ENCODE measurements around the gene RSKR. TPM values are rescaled to one million over a fixed set of nuclear protein-coding genes. Genes with fewer than 3 reads are reported as not detected.
"Not testable (repeated sequence)": the region's sequence is repeated elsewhere in the genome, so short reads cannot be mapped to it uniquely, and the experiment has no call there.

Gene RSKR
- 1 to 10 TPM; 1.5 to 6.9 (median 3.4) TPM for total RNA-seq
- 1 to 10 TPM in 1 of 3 donors, under 1 TPM in 1, not detected in 1; 0.23 to 6.8 TPM for polyA plus RNA-seq

DNA sequence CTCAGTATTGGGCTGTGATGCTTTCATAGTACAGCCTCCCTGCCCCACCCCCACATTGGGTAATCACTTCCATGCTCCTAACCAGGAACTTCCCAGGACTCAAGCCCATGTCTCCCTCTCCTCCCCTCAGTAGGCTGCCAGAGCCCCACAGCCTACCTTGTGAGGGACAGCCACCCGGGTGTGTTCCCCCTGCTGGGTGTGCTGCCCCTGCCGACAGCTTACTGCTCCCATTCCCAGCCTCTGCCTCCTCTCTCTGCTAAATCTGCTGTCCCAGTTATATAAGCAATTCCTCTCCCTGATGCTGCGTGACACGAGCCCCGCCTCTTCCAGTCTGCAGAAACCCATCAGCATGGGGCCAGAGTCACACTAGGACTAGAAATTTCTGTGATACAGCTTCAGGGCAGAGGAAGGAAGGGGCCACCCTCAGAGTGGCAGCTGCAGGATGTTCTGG, at the start of gene RSKR:
Gene RSKR (minus strand): TSS at position 255 of the 451 bp plus-strand sequence. CDS start 24 bp downstream, at position 231.
- DNase-seq, result no peak
- intact Hi-C loops (cut with DNase I), result loop anchor here (1.0 to 5.0 kb wide), 2 partner anchors 62 to 120 kb away; partner anchors contain the start of gene UNC119
- Histone ChIP-seq H3K27me3 (no peaks in the 10 kb centered on the region), H3K36me3 (peaks cover 29 to 69% (median 44%) of the 10 kb centered on the region in 4 donors), H3K9me3 (no peaks in the 10 kb centered on the region), H3K27ac (no peak within 1 kb of the TSS), H3K4me3 (no peak within 1 kb of the TSS), H3K4me1 (no peaks in the 10 kb centered on the region)
- TF ChIP-seq POLR2A (IDR thresholded peaks at IDR 0.05) (no peak), CTCF (IDR thresholded peaks at IDR 0.05) (no peak), POLR2AphosphoS5 (IDR thresholded peaks at IDR 0.05) (no peak), EP300 (IDR thresholded peaks at IDR 0.05) (no peak)
- WGBS, 2 donors, result 68 to 88% methylated on average over 5 of the region's 5 CpGs

DNA sequence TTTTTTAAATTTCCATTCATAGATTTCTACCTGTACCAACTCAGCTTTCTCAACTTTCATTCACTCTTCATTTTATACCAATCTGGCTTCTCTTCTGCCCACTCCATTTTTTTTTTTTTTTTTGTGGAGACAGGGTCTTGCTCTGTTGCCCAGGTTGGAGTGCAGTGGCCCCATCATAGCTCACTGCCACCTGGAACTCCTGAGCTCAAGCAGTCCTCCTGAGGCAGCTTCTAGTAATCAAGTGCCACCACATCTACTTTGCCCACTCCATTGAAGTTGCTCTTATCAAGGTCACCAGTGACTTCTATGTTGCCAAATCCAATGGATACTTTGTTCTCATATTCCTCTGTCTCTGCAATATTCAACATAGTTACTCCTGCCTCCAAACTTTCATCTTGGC, 49.7 kb upstream of the RSKR start:
- Histone ChIP-seq H3K36me3 (peaks cover 0 to 33% (median 11%) of the 10 kb centered on the region in 4 donors), H3K4me1 (peaks cover 0 to 52% (median 38%) of the 10 kb centered on the region in 4 donors), H3K4me3 (no peak overlapping the region), H3K27ac (peak overlapping the region in 1 of 4 donors; percentile 96), H3K9me3 (no peaks in the 10 kb centered on the region), H3K27me3 (no peaks in the 10 kb centered on the region)
- intact Hi-C loops (cut with DNase I), result loop anchor here (5.0 kb wide), 1 partner anchor 49 kb away; the partner anchor contains the start of gene PROCA1
- TF ChIP-seq POLR2AphosphoS5 (IDR thresholded peaks at IDR 0.05) (no peak), POLR2A (IDR thresholded peaks at IDR 0.05) (no peak), EP300 (IDR thresholded peaks at IDR 0.05) (no peak), CTCF (IDR thresholded peaks at IDR 0.05) (no peak)
- DNase-seq, result no peak

DNA sequence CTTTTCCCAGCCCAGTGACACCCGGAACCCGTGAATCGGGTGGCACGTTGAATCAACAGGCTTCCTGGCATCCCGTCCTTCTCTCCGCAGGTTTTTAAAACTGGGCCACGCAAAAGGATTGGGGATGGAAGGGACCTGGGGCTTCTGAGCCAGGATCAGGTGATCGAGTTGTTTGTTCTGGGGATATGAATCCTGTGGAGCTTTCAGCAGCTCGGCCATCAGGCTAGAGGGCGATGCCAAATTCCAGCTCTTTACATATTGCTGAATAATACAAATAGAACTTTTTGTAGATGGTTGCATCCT, 48.5 kb upstream of the RSKR start:
- intact Hi-C loops (cut with DNase I), result loop anchor here (5.0 kb wide), 1 partner anchor 50 kb away; the partner anchor contains the start of gene PROCA1
- Histone ChIP-seq H3K4me1 (peaks cover 0 to 40% (median 34%) of the 10 kb centered on the region in 4 donors), H3K27ac (peak overlapping the region; percentile 93 to 96 (median 94)), H3K9me3 (no peaks in the 10 kb centered on the region), H3K27me3 (no peaks in the 10 kb centered on the region), H3K36me3 (peaks cover 0 to 31% (median 12%) of the 10 kb centered on the region in 4 donors), H3K4me3 (peak overlapping the region; percentile 62 to 78 (median 74))
- TF ChIP-seq POLR2AphosphoS5 (IDR thresholded peaks at IDR 0.05) (no peak), CTCF (IDR thresholded peaks at IDR 0.05) (no peak), EP300 (IDR thresholded peaks at IDR 0.05) (no peak), POLR2A (IDR thresholded peaks at IDR 0.05) (no peak)
- 1% methylated on average over 10 of the region's 10 CpGs for WGBS, 2 donors
- no peak for DNase-seq

DNA sequence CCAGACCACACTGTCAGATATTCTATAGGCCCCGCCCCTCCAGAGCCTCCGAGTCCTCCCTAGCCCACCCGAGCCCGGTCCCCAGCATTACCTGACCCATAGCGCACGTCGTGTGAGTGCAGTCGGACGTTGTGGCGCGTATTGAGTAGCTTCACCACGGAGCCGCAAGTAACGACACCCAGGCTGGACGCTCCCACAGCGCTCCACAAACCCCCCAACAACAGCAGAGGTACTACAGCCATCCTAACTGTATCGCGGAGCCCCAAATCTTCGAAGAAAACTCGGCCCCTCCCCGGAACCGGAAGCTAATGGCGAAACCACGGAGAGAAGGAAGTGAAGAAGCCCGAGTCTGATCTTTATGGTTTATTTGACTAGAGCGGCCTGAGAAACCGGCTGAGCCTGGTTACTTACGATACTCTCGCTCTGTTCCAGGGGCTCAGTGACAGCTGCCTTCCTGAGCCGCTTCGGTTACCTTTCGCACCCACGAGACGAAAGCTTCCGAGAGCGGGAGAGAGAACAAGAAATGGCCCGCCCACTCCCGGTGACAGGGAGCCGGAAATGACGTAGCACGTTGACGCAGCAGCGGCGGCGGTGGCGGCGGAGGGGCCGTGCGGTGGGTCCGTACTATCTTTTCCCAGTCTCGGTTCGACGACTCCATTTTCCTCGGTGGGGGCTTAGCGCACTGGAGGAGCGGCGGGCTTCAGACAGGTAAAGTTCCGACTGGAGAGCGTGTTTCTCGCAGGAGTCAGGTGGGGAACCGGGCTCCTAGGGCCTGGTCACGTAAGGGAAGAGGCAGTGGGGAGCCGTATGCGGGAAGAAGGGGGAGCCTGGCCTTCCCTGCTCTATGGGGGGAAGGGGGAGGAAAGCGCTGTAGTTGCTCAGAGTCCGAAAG, 47.9 kb upstream of the RSKR start, which contains the start of the genes SDF2 and SUPT6H:
Gene SDF2 (minus strand): TSS at position 272 of the 892 bp plus-strand sequence. CDS start 30 bp downstream, at position 242.
Gene SUPT6H (plus strand): TSS at position 571 of the 892 bp plus-strand sequence. CDS start 11,197 bp downstream, outside the sequence.
- Histone ChIP-seq H3K4me3 (peak within 1 kb of the TSS; percentile 62 to 78 (median 74)), H3K4me1 (peaks cover 0 to 39% (median 34%) of the 10 kb centered on the region in 4 donors), H3K27ac (peak within 1 kb of the TSS; percentile 93 to 96 (median 94)), H3K27me3 (no peaks in the 10 kb centered on the region), H3K9me3 (no peaks in the 10 kb centered on the region), H3K36me3 (peaks cover 0 to 37% (median 13%) of the 10 kb centered on the region in 4 donors)
- DNase-seq, result peak; percentile 95
- TF ChIP-seq EP300 (IDR thresholded peaks at IDR 0.05) (no peak), POLR2AphosphoS5 (IDR thresholded peaks at IDR 0.05) (peak; percentile 98 to 99 (median 99)), POLR2A (IDR thresholded peaks at IDR 0.05) (peak; percentile 90 to 94)
- 0% methylated on average over 66 of the region's 66 CpGs for WGBS, 2 donors
- intact Hi-C loops (cut with DNase I), result loop anchor here (2.0 to 5.0 kb wide), 2 partner anchors 17 to 50 kb away; partner anchors contain the start of genes BLTP2 and PROCA1

GRCh38 chr17:28659497-28659881, 45.5 kb upstream of the RSKR start:
- intact Hi-C loops (cut with DNase I); H3K27ac ChIP-seq: not testable (repeated sequence)
- WGBS, 2 donors, result 98% methylated on average over 23 of the region's 23 CpGs

DNA sequence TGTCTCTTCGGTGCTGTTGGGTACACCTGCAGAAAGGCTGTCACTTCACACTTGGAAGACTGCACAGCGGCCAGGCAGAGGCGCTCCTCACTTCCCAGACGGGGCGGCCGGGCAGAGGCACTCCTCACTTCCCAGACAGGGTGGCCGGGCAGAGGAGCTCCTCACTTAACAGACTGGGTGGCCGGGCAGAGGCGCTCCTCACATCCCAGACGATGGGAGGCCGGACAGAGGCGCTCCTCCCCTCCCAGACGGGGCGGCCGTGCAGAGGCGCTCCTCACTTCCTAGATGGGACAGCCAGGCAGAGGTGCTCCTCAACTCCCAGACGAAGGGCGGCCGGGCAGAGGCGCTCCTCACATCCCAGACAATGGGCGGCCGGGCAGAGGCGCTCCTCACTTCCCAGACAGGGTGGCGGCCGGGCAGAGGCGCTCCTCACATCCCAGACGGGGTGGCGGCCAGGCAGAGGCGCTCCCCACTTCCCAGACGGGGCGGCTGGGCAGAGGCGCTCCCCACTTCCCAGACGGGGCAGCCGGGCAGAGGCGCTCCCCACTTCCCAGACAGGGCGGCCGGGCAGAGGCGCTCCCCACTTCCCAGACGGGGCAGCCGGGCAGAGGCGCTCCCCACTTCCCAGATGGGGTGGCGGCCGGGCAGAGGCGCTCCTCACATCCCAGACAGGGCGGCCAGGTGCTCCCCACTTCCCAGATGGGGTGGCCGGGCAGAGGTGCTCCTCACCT, 44.9 kb upstream of the RSKR start:
- H3K4me3 ChIP-seq; H3K27me3 ChIP-seq; H3K27ac ChIP-seq; DNase-seq; intact Hi-C loops (cut with DNase I); H3K9me3 ChIP-seq: not testable (repeated sequence)
- peaks cover 0 to 47% (median 11%) of the 10 kb centered on the region in 4 donors for H3K36me3 ChIP-seq
- peaks cover 0 to 29% (median 21%) of the 10 kb centered on the region in 4 donors for H3K4me1 ChIP-seq
- WGBS, 2 donors, result 97 to 98% methylated on average over 46 of the region's 46 CpGs

More at GRCh38 chr17:28659497-28659881, 45.5 kb upstream of the RSKR start:
- H3K4me3 ChIP-seq, H3K27me3 ChIP-seq, H3K9me3 ChIP-seq, DNase-seq: not testable (repeated sequence)
- peaks cover 0 to 33% (median 27%) of the 10 kb centered on the region in 4 donors for H3K4me1 ChIP-seq
- H3K36me3 ChIP-seq, result peaks cover 0 to 44% (median 11%) of the 10 kb centered on the region in 4 donors

DNA sequence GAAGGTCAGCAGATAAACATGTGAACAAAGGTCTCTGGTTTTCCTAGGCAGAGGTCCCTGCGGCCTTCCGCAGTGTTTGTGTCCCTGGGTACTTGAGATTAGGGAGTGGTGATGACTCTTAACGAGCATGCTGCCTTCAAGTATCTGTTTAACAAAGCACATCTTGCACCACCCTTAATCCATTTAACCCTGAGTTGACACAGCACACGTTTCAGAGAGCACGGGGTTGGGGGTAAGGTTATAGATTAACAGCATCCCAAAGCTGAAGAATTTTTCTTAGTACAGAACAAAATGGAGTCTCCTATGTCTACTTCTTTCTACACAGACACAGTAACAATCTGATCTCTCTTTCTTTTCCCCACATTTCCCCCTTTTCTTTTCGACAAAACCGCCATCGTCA, 44.4 kb upstream of the RSKR start:
- DNase-seq; H3K9me3 ChIP-seq; H3K27me3 ChIP-seq; H3K27ac ChIP-seq; H3K4me3 ChIP-seq; intact Hi-C loops (cut with DNase I): not testable (repeated sequence)
- Histone ChIP-seq H3K36me3 (peaks cover 0 to 49% (median 11%) of the 10 kb centered on the region in 4 donors), H3K4me1 (peaks cover 0 to 23% (median 17%) of the 10 kb centered on the region in 4 donors)
- 92 to 97% methylated on average over 5 to 6 of the region's 8 CpGs for WGBS, 2 donors
